IPS DF 4.7 (cell line): Measurements from ENCODE around the gene WDR26.
"Not testable (repeated sequence)": the region's sequence is repeated elsewhere in the genome, so short reads cannot be mapped to it uniquely, and the experiment has no call there.

Experiments
- DNase-seq: peaks from one replicate; pipeline ENCODE4 v3.0.0-alpha.2; 2013; ENCODE audit warnings: low spot score; ENCODE audit errors: extremely low read depth

Gene WDR26

DNA sequence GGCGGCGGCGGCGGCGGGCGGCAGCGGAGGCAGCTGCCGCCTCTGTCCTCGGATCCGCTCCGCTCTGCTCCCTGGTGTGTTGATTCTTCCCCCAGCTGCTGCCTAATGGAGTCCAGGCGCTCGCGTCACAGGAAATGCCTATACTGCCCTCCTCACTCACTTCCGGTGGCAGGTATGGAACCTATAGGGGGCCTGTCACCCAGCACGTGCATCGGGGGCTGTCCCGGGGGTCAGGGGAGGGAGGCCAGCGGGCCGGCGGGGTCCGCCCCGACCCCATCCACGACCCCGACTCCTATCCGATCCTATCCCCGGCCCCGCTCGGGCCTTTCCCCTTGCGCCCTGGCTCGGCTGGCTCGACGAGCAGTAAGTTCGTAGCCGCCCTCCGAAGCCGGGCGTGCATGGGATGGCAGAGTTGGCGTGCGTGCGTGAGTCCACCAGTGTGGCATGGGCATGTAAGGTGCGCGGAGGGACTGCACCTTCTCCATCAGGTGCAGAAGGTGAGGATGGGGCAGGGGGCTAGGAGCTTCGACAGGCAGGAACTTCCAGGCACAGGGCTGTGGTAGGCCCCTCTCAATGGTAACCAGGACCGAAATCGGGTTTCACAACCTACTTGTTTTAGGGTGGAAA, at the start of gene WDR26:
TSS of gene WDR26 (minus strand) at position 107 of the 627 bp plus-strand sequence.
- DNase-seq = peak; percentile 64

DNA sequence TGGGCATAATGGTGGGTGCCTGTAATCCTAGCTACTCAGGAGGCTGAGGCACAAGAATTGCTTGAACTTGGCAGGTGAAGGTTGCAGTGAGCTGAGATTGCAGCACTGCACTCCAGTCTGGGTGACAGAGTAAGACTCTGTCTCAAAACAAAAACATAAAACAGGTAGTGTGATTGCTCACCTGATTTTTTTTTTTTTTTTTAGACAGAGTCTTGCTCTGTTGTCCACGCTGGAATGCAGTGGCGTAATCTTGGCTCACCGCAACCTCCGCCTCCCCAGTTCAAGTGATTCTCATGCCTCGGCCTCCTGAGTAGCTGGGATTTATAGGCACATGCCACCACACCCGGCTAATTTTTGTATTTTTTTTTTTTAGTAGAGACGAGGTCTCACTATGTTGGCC, 48.6 kb upstream of the WDR26 start:
- not testable (repeated sequence) for DNase-seq

DNA sequence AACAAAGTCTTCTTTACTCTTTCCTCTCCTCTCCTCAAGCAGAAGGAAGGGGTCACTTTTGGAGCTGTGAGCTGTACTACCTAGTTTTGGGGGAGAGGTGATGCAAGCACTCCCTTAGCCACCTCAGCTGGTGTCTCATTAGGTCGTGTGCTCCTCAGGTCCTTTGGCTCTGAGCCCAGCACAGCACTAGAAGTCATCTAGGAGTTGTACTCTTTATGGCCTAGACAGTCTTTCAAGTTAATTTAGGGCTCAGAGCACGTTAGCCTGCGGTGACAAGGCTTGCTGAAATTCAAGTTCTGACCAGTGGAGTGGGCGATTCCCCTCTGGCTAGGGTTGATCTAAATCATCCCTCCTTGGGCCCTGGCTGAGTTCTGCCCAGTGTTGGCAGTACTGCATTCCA, 48.0 kb upstream of the WDR26 start:
- no peak for DNase-seq

DNA sequence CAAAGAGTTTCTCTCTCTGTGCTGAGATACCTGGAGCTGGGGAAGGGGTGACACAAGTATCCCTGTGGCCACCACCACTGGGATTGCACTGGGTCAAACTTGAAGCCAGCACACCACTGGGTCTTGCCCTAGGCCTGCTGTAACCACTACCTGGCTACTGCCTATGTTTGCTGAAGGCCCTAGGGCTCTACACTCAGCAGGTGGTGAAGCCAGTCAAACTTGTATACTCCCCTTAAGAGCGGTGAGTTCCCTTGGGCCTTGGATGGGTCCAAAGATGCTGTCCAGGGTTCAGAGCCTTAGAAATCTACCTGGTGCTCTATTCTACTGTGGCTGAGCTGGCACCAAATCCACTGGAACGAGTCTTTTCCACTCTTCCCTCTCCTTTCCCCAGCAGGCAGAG, 47.0 kb upstream of the WDR26 start:
- DNase-seq = no peak

DNA sequence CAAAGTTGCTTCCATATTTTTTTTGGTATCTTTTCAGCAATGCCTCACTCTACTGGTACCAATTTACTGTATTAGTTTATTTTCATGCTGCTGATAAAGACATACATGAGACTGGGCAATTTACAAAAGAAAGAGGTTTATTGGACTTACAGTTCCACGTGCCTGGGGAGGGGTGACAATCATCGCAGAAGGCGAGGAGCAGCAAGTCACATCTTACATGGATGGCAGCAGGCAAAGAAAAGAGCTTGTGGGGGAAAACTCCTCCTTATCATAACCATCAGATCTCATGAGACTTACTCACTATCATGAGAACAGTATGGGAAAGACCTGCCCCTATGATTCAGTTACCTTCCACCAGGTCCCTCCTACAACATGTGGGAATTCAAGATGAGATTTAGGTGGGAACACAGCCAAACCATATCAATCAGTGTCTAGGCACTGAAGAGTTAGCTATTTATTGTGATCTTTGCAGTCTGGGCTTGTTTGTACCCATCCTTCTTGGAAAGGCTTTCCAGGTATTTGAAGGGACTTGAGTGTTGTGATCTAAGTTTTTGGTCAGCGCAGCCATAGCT, 46.4 kb upstream of the WDR26 start:
- not testable (repeated sequence) for DNase-seq

DNA sequence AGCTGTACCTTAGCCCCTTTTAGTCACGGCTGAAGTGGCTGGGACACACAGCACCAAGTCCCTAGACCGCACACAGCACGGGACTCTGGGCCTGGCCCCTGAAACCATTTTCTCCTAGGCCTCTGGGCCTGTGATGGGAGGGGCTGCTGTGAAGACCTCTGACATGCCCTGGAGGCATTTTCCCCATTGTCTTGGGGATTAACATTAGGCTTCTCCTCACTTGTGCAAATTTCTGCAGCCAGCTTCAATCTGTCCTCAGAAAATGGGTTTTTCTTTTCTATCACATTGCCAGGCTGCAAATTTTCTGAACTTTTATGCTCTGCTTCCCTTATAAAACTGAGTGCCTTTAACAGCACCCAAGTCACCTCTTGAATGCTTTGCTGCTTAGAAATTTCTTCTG, 45.6 kb upstream of the WDR26 start:
- not testable (repeated sequence) for DNase-seq

DNA sequence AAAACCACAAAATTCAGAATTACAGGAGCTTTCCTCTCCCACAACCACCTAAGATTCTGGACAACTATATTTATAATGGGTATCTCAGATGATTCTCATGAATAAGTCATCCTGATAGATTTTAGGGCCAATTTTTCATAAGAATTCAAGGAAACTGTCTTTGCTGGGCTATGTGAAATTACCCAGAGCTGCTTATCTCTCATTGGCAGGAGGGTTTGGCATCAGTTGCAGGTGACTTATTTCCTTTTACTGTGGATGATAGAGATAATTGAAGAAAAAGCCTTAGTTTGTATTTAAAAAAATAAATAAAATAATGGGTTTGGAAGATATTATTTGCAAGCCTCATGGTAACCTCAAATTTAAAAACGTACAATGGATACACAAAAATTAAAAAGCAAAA, 38.2 kb upstream of the WDR26 start:
- no peak for DNase-seq

DNA sequence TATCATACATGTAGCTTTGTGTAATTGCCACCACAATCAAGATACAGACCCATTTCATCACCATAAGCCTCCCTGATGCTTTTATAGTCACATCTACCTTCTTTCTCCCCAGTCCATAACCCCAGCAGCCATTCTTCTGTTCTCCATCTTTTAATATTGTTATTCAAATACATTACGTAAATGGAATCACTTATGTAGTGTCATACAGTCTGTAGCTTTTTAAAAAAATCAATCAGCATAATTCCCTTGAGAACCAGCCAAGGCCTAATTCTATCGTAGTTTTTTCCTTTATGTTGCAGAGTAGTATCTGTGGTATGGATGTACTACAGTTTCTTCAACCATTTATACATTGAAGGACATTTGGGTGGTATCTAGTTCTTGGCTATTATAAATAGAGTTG, 31.6 kb upstream of the WDR26 start:
- no peak for DNase-seq

DNA sequence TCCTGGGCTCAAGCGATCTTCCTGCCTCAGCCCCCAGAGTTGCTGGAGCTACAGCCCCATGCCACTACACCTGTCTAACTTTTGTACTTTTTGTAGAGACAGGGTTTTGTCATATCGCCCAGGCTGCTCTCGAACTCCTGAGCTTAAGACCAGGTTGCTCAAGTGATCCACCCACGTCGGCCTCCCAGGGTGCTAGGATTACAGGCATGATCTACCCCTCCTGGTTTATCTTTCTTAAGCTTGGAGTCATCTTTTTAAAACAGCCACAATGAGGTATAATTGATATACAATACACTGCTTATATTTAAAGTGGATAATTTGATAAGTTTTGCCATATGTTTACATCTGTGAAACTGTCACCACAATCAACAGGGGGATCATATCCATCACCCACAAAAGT, 25.4 kb upstream of the WDR26 start:
- DNase-seq = no peak

DNA sequence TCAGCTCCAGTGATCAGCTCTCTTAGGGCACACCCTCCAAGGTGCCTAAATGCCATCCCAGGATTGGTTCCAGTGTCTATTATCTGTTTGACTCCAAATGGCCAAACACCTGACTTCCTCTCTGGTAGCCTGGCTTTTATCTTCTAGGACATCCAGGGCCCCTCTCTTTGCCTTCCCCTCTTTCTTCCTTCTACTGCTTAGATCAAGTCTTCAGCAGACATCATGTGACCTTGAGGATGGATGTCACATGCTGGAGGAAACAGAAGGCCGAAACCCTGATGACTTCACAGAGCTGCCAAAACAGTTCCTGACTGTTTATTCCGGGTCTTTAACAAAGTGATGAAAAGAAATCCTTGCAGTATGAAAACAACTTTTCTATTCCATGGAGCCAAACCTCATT, 24.4 kb upstream of the WDR26 start:
- DNase-seq = no peak

DNA sequence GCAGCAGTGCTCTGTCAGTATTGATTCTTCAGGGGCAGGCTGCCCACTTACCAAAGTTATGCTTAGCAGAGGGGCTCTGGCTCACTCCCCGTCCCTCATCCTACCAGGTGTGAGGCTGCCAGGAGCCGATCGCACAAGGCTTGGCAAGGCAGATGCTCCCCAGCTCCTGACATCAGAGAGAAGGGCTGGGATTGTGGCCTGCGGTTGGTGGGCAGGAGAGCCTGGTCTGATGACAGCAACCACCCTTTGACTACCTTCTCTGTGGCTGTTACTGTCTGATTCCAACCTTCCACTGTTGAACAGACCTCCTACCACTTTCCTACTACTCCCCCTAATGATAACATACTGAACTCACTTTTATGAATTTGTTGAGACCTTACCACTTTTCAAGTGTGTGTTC, 23.7 kb upstream of the WDR26 start:
- no peak for DNase-seq

DNA sequence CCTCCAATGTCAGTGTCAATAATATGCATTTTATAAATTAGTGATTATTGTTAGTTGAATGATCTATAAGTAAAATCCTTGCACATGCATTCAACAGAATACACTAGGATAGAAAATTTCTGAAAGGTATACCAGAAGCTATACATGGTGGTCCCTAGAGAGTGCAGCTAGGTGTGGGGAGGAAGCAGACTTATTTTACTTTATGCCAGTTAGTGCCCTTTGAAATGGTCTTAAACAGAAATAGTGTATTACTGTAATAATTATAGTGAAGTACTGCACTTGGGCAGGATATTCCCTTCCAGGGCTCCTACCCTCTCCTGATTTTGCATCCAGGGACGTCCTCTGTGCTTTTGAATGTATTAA, 23.2 kb upstream of the WDR26 start:
- DNase-seq = no peak

DNA sequence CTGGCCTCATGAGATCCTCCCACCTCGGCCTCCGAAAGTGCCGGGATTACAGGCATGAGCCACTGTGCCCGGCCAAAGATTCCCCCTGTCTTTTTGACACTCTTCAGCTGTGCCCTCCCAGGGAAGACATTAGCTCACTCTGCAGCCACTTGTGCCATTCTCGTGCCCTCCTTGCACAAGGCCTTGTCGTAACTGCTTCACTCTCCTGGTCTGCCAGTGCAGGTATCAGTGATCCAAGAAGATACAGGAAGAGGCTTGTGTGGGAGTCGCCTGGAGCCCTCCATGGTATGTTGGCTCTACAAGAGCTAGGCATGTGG, 22.0 kb upstream of the WDR26 start:
- no peak for DNase-seq

DNA sequence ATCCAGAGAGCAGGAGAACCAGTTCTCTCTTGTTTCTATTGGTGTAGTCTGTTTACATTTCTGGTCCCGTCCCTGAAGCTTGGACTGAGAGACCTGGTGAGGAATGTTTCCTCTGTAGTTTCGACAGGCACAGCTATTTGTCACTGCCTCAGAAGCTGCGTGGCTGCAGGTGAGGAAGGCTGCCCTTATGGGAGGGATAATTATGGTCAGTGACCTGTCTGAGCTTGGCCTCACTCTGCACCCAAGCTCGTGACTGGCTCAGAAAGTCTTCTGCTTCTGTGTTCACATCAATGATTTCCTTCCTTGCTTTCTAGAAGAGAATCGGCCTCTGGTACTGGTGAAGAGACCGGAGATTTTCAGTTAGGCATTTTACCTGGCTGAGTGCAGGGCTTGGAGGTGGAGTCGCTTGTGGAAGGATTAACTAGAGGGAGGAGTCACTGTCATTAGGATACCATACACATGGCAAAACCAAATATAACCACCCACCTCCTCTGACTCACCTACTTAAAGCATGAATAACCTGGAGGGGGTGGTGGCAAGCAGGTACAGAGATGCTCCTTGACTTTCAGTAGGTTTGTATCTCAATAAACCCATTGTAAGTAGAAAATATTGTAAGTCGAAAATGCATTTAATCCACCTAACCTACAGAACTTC, 19.9 kb upstream of the WDR26 start:
- DNase-seq = no peak

DNA sequence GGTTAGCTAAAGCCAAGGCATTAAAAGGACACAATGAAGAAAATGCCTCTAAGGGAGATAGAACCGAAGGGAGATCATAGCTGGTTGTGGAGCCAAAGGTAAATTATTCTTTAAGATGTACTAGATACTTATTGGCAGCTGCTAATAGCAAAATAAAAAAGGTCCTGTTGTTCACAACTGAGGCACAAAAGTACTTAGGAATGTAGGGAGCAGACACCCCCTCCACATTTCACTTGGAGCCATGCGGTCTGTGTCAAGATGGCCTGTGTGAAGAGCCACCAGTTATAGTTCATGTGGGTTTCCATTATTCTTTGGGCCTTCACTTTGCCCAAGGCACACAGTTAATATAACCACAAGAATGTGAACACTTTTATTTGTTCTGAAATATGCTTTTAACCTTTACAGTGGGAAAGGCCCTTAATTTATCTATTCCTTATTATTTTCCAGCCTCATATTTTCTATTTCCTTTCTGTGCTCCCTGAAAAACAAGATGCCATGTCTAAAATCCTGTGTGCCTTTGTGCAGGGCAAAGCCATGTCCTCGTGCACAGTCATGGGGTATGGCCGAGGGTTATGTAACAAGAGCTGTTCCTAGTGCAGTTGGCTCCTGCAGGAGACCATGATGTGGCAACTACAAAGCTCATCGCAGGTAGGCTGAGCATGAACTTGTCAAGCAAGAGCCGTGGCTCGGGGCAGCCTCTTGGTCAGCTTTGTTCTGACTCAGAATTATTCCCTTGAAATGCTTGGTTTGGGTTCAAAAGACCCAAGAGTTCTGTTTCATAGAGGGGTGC, 16.2 kb upstream of the WDR26 start:
- DNase-seq = no peak

DNA sequence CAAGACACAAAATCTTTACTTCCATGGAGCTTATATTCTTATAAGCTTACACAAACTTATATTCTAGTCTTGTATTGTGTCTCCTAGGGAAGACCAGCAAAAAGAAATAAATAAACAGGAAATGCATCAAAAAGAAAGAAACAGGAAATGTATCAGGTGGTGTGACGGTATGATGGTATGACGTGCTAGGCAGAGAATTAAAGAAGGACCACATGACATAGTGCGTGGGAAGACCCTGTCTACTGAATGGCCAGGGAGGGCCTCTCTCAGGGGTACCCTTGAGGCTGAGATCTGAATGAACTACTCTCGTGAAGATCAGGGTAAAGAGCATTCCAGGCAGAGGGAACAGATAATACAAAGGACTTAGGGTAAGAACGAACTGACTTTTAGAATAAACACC, 15.6 kb upstream of the WDR26 start:
- no peak for DNase-seq

DNA sequence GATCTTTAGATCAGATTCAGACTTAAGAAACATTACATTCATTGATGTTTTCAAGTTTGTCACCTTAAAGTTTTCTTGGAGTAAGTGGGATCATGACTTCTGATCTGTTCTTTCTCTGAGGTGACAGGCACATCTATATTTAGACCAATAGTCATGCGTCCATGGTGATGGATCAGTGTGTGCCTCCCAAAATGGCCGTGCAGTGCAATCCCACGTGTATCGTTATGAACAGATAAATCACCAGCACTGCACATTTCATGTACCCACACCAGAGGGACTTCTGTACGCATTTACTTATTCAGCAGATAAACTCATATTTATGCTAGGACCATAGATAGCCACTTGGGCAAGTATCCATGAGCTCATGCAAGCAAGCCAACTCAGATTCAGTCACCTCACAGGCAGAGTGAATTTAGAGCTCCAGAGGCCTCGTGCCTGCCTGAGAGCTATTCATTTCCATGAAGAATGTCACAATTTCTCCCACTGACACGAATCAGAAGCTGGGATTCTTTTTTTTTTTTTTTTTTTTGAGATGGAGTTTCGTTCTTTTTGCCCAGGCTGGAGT, 13.9 kb upstream of the WDR26 start:
- no peak for DNase-seq

DNA sequence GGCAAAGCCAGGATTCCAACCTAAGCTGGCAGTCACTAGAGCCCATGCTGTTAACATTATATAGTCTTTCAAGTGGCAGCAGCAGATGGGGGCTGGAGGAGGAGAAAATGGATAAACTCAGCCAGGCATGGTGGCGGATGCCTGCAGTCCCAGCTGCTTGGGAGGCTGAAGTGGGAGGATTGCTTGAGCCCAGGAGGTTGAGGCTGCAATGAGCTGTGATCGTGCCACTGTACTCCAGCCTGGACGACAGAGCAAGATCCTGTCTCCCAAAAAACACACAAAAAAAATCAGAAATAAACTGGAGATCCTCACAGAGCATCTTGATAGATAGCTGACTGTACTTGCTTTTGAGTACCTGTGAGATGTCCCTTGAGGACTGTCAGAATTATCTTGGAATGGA, 13.4 kb upstream of the WDR26 start:
- no peak for DNase-seq

DNA sequence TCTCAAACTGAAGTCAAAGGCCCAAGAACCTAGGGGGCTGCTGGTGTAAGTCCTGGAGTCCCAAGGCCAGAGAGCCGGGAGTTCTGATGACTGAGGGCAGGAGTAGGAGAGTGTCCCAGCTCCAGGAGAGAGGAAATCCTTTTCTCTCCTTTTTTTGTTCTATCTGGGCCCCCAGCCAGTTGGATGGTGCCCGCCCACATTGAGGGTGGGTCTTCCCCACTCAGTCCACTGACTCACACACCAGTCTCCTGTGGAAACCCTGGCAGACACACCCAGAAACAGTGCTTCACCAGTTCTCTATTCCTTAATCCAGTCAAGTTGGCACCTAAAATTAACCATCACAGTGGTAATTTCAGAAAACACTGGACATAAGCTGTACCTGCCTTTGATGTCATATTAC, 12.7 kb upstream of the WDR26 start:
- no peak for DNase-seq

DNA sequence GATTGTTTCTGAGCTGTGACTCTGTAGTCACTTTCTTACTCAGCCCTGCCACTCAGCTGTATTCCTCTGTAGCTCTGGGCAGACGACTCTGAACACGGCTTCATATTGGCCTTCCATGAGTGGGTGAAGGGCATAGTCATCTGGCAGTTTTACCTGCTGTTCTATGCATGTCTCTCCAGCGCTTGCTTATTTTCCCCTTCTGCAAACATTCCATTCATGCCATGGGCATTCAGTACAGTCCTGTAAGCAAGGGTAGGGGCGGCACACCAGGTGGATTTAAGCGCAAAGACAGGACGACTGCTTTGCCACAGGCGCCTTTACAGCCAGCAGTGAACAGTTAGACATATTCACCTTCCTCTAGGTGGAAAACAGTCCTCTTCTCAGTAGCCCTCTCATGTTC, 4.4 kb upstream of the WDR26 start:
- no peak for DNase-seq

DNA sequence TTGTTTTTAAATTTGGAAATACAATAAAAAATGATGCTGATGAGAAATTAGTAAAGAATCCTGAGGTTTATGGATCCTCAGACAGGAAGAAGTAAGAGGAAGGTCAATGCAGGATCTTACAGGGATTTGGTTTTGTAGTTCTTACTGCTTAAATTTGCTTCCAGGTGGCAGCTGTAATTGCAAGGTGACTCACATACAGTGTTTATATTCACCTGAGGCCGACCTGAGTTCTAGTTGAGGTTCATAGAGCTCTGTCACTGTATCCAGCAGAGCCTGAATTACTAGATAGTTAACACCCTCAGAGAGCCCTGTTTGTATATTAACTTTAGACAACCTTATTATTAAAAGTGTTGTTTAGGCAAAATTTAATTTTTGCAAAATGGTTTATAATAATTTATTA, 1.4 kb upstream of the WDR26 start:
- DNase-seq = no peak

DNA sequence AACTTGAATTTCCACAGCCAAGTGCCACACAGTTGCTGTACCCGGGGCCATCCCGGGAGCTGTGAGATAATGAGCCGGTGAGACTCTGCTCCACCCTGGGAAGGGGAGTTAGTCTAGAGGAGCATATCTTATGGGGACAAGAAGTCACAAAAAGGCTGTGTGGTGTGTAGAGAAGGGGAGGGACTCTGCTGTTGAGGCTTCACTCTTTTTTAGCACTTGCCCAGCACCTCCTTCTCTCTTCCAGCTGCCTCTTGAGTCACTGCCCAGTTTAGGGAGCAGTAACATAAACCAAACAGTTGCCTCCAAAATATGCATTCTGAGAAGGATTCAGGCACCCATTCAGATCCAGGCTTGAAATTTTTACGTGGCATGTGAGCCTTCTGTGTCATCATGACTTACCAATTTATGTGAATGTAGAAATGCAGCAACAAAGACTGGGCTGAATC, 744 bp upstream of the WDR26 start:
- DNase-seq = no peak
